ENCODE data around the gene TBX15.

DNA sequence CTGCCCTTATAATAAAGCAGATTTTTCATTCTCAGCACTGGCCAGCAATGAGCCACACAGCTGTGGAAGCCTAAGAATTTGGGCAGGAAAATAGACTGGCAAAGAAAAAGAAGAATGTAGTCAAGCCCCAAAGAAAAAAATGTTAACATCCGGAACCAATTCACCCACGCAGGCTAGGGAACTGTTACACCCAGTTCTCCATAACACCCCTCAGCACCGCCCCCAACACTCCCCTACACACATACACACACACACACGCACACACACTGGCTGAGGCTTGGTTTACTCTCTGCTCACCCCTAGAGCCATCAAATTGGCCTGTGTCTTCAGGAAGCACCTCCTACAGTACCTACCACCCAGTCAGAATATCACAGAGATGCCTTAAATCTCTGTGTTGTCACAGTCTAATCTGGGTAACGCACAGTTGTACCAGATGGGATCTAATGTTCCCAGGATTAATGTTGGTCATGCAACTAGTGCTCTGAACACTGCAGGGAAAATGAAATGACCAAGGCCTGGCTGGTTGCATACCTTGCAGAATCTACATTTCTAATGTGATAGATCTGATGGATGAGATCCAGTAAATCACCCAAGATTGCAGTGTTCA, 14.5 kb downstream of the TBX15 start:
- TF ChIP-seq, protein P1, sequence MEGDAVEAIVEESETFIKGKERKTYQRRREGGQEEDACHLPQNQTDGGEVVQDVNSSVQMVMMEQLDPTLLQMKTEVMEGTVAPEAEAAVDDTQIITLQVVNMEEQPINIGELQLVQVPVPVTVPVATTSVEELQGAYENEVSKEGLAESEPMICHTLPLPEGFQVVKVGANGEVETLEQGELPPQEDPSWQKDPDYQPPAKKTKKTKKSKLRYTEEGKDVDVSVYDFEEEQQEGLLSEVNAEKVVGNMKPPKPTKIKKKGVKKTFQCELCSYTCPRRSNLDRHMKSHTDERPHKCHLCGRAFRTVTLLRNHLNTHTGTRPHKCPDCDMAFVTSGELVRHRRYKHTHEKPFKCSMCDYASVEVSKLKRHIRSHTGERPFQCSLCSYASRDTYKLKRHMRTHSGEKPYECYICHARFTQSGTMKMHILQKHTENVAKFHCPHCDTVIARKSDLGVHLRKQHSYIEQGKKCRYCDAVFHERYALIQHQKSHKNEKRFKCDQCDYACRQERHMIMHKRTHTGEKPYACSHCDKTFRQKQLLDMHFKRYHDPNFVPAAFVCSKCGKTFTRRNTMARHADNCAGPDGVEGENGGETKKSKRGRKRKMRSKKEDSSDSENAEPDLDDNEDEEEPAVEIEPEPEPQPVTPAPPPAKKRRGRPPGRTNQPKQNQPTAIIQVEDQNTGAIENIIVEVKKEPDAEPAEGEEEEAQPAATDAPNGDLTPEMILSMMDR (IDR thresholded peaks at IDR 0.05; ENCODE audit: borderline replicate concordance, extremely low read depth, low read length, poor library complexity, severe bottlenecking), result no peak
- no peak for TF ChIP-seq EZH2 (IDR thresholded peaks at IDR 0.05; ENCODE audit: borderline replicate concordance, low read depth, low read length, severe bottlenecking)

Data from DND-41 (cell line).